NCI-H2081 (cell line): ENCODE data around the gene CUL9.

ENCODE experiments used
- DNase-seq, 2 experiments: peaks; one replicate each; lab custom pipeline; 2025; lab: John Stamatoyannopoulos, UW

The CUL9 gene

GRCh38 chr6:43173591-43174262 lies 8.3 kb upstream of the CUL9 start:
- DNase-seq: no peak

GRCh38 chr6:43174263-43175112 lies 7.5 kb upstream of the CUL9 start:
- peak; percentile 95 to 97 for DNase-seq

GRCh38 chr6:43175676-43176422 lies 6.1 kb upstream of the CUL9 start:
- no peak for DNase-seq

- DNase-seq: no peak
These were observed 5.6 kb upstream of the CUL9 start for GRCh38 chr6:43176423-43176786.

GRCh38 chr6:43178150-43178549 lies 3.8 kb upstream of the CUL9 start:
- DNase-seq: no peak

- no peak for DNase-seq
These were observed 2.8 kb upstream of the CUL9 start for GRCh38 chr6:43178951-43179830.

- no peak for DNase-seq
These were observed 1.9 kb upstream of the CUL9 start for GRCh38 chr6:43180058-43180457.

GRCh38 chr6:43180985-43181384 lies 1.0 kb upstream of the CUL9 start:
- DNase-seq: no peak

GRCh38 chr6:43181621-43181941 lies 415 bp upstream of the CUL9 start:
- DNase-seq: no peak

GRCh38 chr6:43183441-43183840 lies 1.4 kb downstream of the CUL9 start:
- no peak for DNase-seq

GRCh38 chr6:43184268-43184985 lies 2.4 kb downstream of the CUL9 start:
- no peak for DNase-seq

GRCh38 chr6:43185391-43185985 lies 3.5 kb downstream of the CUL9 start:
- DNase-seq: no peak

GRCh38 chr6:43186019-43186418 lies 4.0 kb downstream of the CUL9 start:
- no peak for DNase-seq

- no peak for DNase-seq
These were observed 4.7 kb downstream of the CUL9 start for GRCh38 chr6:43186706-43187105.

- no peak for DNase-seq
These were observed 5.8 kb downstream of the CUL9 start for GRCh38 chr6:43187821-43188220.

GRCh38 chr6:43188426-43188825 lies 6.4 kb downstream of the CUL9 start:
- DNase-seq: no peak

GRCh38 chr6:43189776-43190304 lies 7.8 kb downstream of the CUL9 start:
- DNase-seq: no peak

- DNase-seq: no peak
These were observed 10.9 kb downstream of the CUL9 start for GRCh38 chr6:43192911-43193310.

GRCh38 chr6:43193929-43194328 lies 11.9 kb downstream of the CUL9 start:
- no peak for DNase-seq

- no peak for DNase-seq
These were observed 14.3 kb downstream of the CUL9 start for GRCh38 chr6:43196337-43196736.

GRCh38 chr6:43199912-43200311 lies 17.9 kb downstream of the CUL9 start:
- no peak for DNase-seq
